SK-N-SH treated with all-trans-retinoic acid at 6 μM for 48 hours (cell line): ENCODE results near the gene RAD54L2.

Source experiments
- CREB5 ChIP-seq: fragments of 250-450 bp; sonication (Bioruptor Pico); IDR thresholded peaks from 2 replicates; pipeline ENCODE4 v1.5.1; 2020; ENCODE audit warnings: low read depth, mild to moderate bottlenecking, moderate library complexity
- CSDC2 ChIP-seq: fragments of 250-450 bp; sonication (Bioruptor Pico); IDR thresholded peaks from 2 replicates; pipeline ENCODE4 v1.5.0; 2020; ENCODE audit warnings: mild to moderate bottlenecking, moderate library complexity
- CSRNP3 ChIP-seq: fragments of 250-450 bp; sonication (Bioruptor Pico); IDR thresholded peaks from 2 replicates; pipeline ENCODE4 v1.5.1; 2021; ENCODE audit warnings: mild to moderate bottlenecking, moderate library complexity
- ESRRG ChIP-seq: fragments of 250-450 bp; sonication (Bioruptor Pico); IDR thresholded peaks from 2 replicates; pipeline ENCODE4 v1.6.1; 2021; ENCODE audit warnings: mild to moderate bottlenecking
- GLIS3 ChIP-seq: fragments of 250-450 bp; sonication (Bioruptor Pico); IDR thresholded peaks from 2 replicates; pipeline ENCODE4 v1.5.0; 2020; ENCODE audit warnings: mild to moderate bottlenecking, moderate library complexity
- PATZ1 ChIP-seq: fragments of 250-450 bp; sonication (Bioruptor Pico); IDR thresholded peaks from 2 replicates; pipeline ENCODE4 v1.8.0; 2020; ENCODE audit warnings: mild to moderate bottlenecking, moderate library complexity, borderline replicate concordance
- SNAI2 ChIP-seq: fragments of 250-450 bp; sonication (Bioruptor Pico); IDR thresholded peaks from 2 replicates; pipeline ENCODE4 v1.5.0; 2020; ENCODE audit warnings: mild to moderate bottlenecking, moderate library complexity
- TOX ChIP-seq: fragments of 250-450 bp; sonication (Bioruptor Pico); IDR thresholded peaks from 2 replicates; pipeline ENCODE4 v1.8.0; 2021; ENCODE audit warnings: mild to moderate bottlenecking, moderate library complexity, borderline replicate concordance
- TSHZ2 ChIP-seq: fragments of 250-450 bp; sonication (Bioruptor Pico); IDR thresholded peaks from 2 replicates; pipeline ENCODE4 v1.5.0; 2020; ENCODE audit warnings: mild to moderate bottlenecking, moderate library complexity
- ZFP3 ChIP-seq: fragments of 250-450 bp; sonication (Bioruptor Pico); IDR thresholded peaks from 2 replicates; pipeline ENCODE4 v1.5.0; 2020; ENCODE audit warnings: mild to moderate bottlenecking, moderate library complexity
- ZFP30 ChIP-seq: fragments of 450-650 bp; formaldehyde crosslinking; IDR thresholded peaks from 2 replicates; pipeline ENCODE4 v1.5.0; 2022; ENCODE audit warnings: mild to moderate bottlenecking, moderate library complexity
- ZNF565 ChIP-seq: fragments of 450-650 bp; formaldehyde crosslinking; conservative IDR thresholded peaks from 2 replicates; pipeline ENCODE4 v1.5.0; 2020; ENCODE audit warnings: low read depth, mild to moderate bottlenecking, moderate library complexity

- TF ChIP-seq ZFP30 (no peak), CREB5 (CRISPR knock-in tag) (no peak), CSRNP3 (CRISPR knock-in tag) (no peak), TSHZ2 (no peak), PATZ1 (no peak), SNAI2 (no peak), ESRRG (CRISPR knock-in tag) (no peak), CSDC2 (CRISPR knock-in tag) (no peak), TOX (CRISPR knock-in tag) (no peak), ZFP3 (CRISPR knock-in tag) (no peak), GLIS3 (CRISPR knock-in tag) (no peak), ZNF565 (CRISPR knock-in tag) (no peak)
Observed at GRCh38 chr3:51500632-51501131, 37.8 kb upstream of the RAD54L2 start.
